ENCODE measurements around the gene TOP1.

DNA sequence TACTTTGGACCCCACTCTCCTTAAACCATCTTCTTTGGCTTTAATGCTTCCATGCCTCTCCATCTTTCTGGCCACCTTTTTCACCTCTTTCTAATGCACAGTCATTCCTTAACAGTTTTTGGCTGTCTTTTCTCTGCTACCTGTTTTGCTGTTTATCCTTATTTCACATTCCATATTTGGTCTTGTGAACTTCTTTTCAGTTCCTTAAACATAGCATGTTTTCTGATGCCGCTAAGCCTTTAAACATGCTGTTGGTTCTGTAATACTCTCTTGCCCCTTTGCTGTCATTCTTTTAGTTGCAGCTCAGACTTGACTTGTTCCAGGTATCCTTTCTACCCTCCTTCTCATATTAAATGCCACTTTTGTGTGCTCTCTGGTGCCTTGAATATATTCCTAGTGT lies 35.8 kb downstream of the TOP1 start:
- TF ChIP-seq CTCF (IDR thresholded peaks at IDR 0.05; ENCODE audit: borderline replicate concordance, extremely low read depth, low read length, poor library complexity, severe bottlenecking) = no peak
- no peak for TF ChIP-seq EZH2 (IDR thresholded peaks at IDR 0.05; ENCODE audit: borderline replicate concordance, low read depth, low read length, severe bottlenecking)
